CD14-positive monocyte (primary cell): Measurements from ENCODE around the gene GRM4. TPM values are rescaled to one million over a fixed set of nuclear protein-coding genes. Genes with fewer than 3 reads are reported as not detected.

Experiments
- DNase-seq, 3 donors: peaks; one replicate each; pipeline ENCODE4 v3.0.0-alpha.2; 2011 to 2022
- H2AFZ ChIP-seq: 2 replicates; pipeline ENCODE4 v1.6.0; 2012; ENCODE audit warnings: mild to moderate bottlenecking, low read depth, low read length, inconsistent platforms; ENCODE audit not compliant: insufficient read depth, poor library complexity, severe bottlenecking
- H3K27ac ChIP-seq, 2 donors: 1 replicate in 1 of 2; 2 replicates in 1 of 2; pipeline ENCODE4 v1.5.1; 2012 to 2013; ENCODE audit warnings: low read length in 2 of 2, control low read depth in 1 of 2, inconsistent platforms in 1 of 2, low read depth in 1 of 2, mild to moderate bottlenecking in 1 of 2
- H3K27me3 ChIP-seq, 2 donors: one replicate each; pipeline versions ENCODE4 v1.6.0 to v1.6.1; 2011 to 2013; ENCODE audit warnings: low read length in 2 of 2; ENCODE audit not compliant: control insufficient read depth in 2 of 2, insufficient read depth in 2 of 2
- H3K36me3 ChIP-seq, 2 donors: replicated peaks in 1 of 2; 1 replicate in 1 of 2; 2 replicates in 1 of 2; pipeline versions ENCODE4 v1.5.1 to v1.6.1; 2012 to 2013; ENCODE audit warnings: low read length in 2 of 2, control low read depth in 1 of 2, inconsistent platforms in 1 of 2, mild to moderate bottlenecking in 1 of 2; ENCODE audit not compliant: insufficient read depth in 2 of 2, control insufficient read depth in 1 of 2
- H3K4me1 ChIP-seq, 2 donors: 1 replicate in 1 of 2; 2 replicates in 1 of 2; pipeline versions ENCODE4 v1.5.1 to v1.6.1; 2012 to 2013; ENCODE audit warnings: low read length in 2 of 2, control low read depth in 1 of 2, inconsistent platforms in 1 of 2, mild to moderate bottlenecking in 1 of 2, moderate library complexity in 1 of 2; ENCODE audit not compliant: insufficient read depth in 2 of 2, control insufficient read depth in 1 of 2
- H3K4me2 ChIP-seq: replicated peaks from 2 replicates; pipeline ENCODE3; 2012; ENCODE audit warnings: low read length, moderate library complexity, mild to moderate bottlenecking; ENCODE audit not compliant: poor library complexity, severe bottlenecking; ENCODE audit errors: extremely low read depth
- H3K4me3 ChIP-seq, 3 experiments: fragments of 200-600 bp in 1 of 3; sonication (generic) in 1 of 3; replicated peaks in 1 of 3; 1 replicate in 2 of 3; 2 replicates in 1 of 3; pipeline ENCODE4 v1.5.1; 2011 to 2013; ENCODE audit warnings: low read length in 3 of 3, mild to moderate bottlenecking in 3 of 3, control low read depth in 2 of 3, low read depth in 2 of 3, inconsistent platforms in 1 of 3, moderate library complexity in 1 of 3
- H3K79me2 ChIP-seq: 2 replicates; pipeline ENCODE4 v1.6.0; 2012; ENCODE audit warnings: mild to moderate bottlenecking, control low read depth, inconsistent platforms, low read length, moderate library complexity; ENCODE audit not compliant: insufficient read depth
- H3K9ac ChIP-seq: 2 replicates; pipeline ENCODE4 v1.6.0; 2017; ENCODE audit warnings: low read length, mild to moderate bottlenecking; ENCODE audit not compliant: insufficient read depth, poor library complexity, severe bottlenecking
- H3K9me3 ChIP-seq, 2 donors: replicated peaks in 1 of 2; 1 replicate in 1 of 2; 2 replicates in 1 of 2; pipeline versions ENCODE4 v1.5.1 to v1.6.1; 2012 to 2013; ENCODE audit warnings: low read length in 2 of 2, control low read depth in 1 of 2; ENCODE audit not compliant: control insufficient read depth in 1 of 2, insufficient read depth in 1 of 2
- H4K20me1 ChIP-seq: 2 replicates; pipeline ENCODE4 v1.6.0; 2012; ENCODE audit warnings: mild to moderate bottlenecking, low read length, control low read depth, moderate library complexity; ENCODE audit not compliant: insufficient read depth
- H3K27ac Mint-ChIP-seq, 7 donors: one replicate each; pipeline ENCODE4 v1.8.0; 2020; ENCODE audit warnings: mild to moderate bottlenecking in 7 of 7, mixed read lengths in 7 of 7, moderate library complexity in 6 of 7, inconsistent platforms in 2 of 7
- H3K27me3 Mint-ChIP-seq, 3 donors: one replicate each; pipeline ENCODE4 v1.8.0; 2021 to 2022; ENCODE audit warnings: low read depth in 3 of 3, mild to moderate bottlenecking in 3 of 3, mixed read lengths in 3 of 3, moderate library complexity in 3 of 3, inconsistent platforms in 1 of 3
- H3K36me3 Mint-ChIP-seq, 2 donors: one replicate each; pipeline ENCODE4 v1.8.0; 2020; ENCODE audit warnings: mixed read lengths in 2 of 2, inconsistent platforms in 1 of 2, mild to moderate bottlenecking in 1 of 2
- H3K4me1 Mint-ChIP-seq: one replicate; pipeline ENCODE4 v1.8.0; 2020; ENCODE audit warnings: mild to moderate bottlenecking, mixed read lengths
- H3K4me3 Mint-ChIP-seq, 2 donors: one replicate each; pipeline ENCODE4 v1.8.0; 2020; ENCODE audit warnings: mild to moderate bottlenecking in 2 of 2, mixed read lengths in 2 of 2, moderate library complexity in 1 of 2
- H3K9me3 Mint-ChIP-seq, 7 donors: one replicate each; pipeline ENCODE4 v1.8.0; 2020 to 2022; ENCODE audit warnings: mixed read lengths in 7 of 7, mild to moderate bottlenecking in 6 of 7, moderate library complexity in 6 of 7, inconsistent platforms in 2 of 7
- WGBS: methylation state at CpG from one replicate; pipeline ENCODE4 v1.1.5; 2013; ENCODE audit warnings: missing lambda C conversion rate; ENCODE audit not compliant: insufficient coverage; 5-methylcytosine and 5-hydroxymethylcytosine counted together
- intact Hi-C, 2 donors: fragments of 100-400 bp; cut with micrococcal nuclease; formaldehyde crosslinking; loops; one replicate each; pipeline versions ENCODE4 v1.15.0 to v1.15.1; 2023
- polyA plus RNA-seq, 3 donors: library from polyadenylated mRNA; depleted of rRNA in 1 of 3; unstranded in 2 of 3; stranded (reverse) in 1 of 3; fragments of 300-500 nt in 2 of 3; fragments of >200 nt in 1 of 3; fragmentation: Illumina TruSeq in 2 of 3; gene quantifications; 1 replicate in 2 of 3; 2 replicates in 1 of 3; pipeline ENCODE4 v1.2.3, GENCODE V29; 2012 to 2021
- TF ChIP-seq, protein P1 (sequence below): fragments of 200-600 bp; IDR thresholded peaks from one replicate; pipeline ENCODE4 v1.8.0; 2022; ENCODE audit warnings: antibody characterized with exemption, mild to moderate bottlenecking

Gene GRM4
- polyA plus RNA-seq, 3 donors = not detected

DNA sequence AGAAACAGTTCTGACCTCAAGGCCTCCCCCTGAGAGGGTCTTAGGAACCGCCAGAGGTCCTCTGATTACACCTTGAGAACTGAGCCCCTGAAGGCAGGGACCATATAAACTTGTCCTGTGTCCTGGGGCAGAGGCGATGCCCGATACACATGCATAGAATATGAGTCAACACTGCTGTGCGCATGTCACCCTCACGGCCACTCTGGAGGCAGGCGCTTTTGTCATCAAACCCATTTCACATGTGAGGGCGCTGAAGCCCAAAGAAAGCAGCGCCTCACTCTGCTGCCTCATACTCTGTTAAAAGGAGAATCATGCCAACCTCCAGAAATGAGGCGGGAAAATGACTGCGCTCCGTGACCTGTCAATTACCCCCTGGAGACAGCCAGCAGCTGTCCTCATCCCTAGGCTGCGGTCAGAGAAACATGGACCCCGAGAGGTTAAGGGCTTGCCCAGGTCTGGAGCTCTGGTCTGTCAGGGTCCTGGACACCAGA, 158.3 kb downstream of the GRM4 start:
- H3K79me2 ChIP-seq = no peaks in the 10 kb centered on the region
- Mint-ChIP-seq H3K4me1 (peaks cover 8% of the 10 kb centered on the region), H3K36me3 (no peaks in the 10 kb centered on the region), H3K9me3 (peaks cover 0 to 5% (median 2%) of the 10 kb centered on the region in 7 donors), H3K27me3 (peaks cover 3 to 7% (median 6%) of the 10 kb centered on the region in 3 donors), H3K27ac (no peak overlapping the region), H3K4me3 (no peak overlapping the region)
- H3K27me3 ChIP-seq = no peaks in the 10 kb centered on the region
- no peak overlapping the region for H3K27ac ChIP-seq
- intact Hi-C loops = no loop called here
- no peaks in the 10 kb centered on the region for H3K9me3 ChIP-seq
- H4K20me1 ChIP-seq = no peaks in the 10 kb centered on the region
- WGBS = 92% methylated on average over 13 of the region's 13 CpGs
- no peak overlapping the region for H3K9ac ChIP-seq
- peaks cover 6 to 8% of the 10 kb centered on the region in 2 donors for H3K4me1 ChIP-seq
- DNase-seq = no peak
- H2AFZ ChIP-seq = no peak overlapping the region
- TF ChIP-seq, protein P1, sequence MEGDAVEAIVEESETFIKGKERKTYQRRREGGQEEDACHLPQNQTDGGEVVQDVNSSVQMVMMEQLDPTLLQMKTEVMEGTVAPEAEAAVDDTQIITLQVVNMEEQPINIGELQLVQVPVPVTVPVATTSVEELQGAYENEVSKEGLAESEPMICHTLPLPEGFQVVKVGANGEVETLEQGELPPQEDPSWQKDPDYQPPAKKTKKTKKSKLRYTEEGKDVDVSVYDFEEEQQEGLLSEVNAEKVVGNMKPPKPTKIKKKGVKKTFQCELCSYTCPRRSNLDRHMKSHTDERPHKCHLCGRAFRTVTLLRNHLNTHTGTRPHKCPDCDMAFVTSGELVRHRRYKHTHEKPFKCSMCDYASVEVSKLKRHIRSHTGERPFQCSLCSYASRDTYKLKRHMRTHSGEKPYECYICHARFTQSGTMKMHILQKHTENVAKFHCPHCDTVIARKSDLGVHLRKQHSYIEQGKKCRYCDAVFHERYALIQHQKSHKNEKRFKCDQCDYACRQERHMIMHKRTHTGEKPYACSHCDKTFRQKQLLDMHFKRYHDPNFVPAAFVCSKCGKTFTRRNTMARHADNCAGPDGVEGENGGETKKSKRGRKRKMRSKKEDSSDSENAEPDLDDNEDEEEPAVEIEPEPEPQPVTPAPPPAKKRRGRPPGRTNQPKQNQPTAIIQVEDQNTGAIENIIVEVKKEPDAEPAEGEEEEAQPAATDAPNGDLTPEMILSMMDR = no peak
- H3K36me3 ChIP-seq = no peaks in the 10 kb centered on the region
- H3K4me3 ChIP-seq = no peak overlapping the region
- H3K4me2 ChIP-seq = no peak overlapping the region

GRCh38 chr6:33985947-33986346, 159.9 kb downstream of the GRM4 start:
- Histone ChIP-seq H3K9me3 (no peaks in the 10 kb centered on the region), H3K36me3 (no peaks in the 10 kb centered on the region), H3K4me2 (no peak overlapping the region), H2AFZ (no peak overlapping the region), H3K4me3 (no peak overlapping the region), H3K27me3 (no peaks in the 10 kb centered on the region), H4K20me1 (no peaks in the 10 kb centered on the region), H3K79me2 (no peaks in the 10 kb centered on the region), H3K9ac (no peak overlapping the region), H3K4me1 (peaks cover 9 to 12% of the 10 kb centered on the region in 2 donors), H3K27ac (no peak overlapping the region)
- Mint-ChIP-seq H3K36me3 (no peaks in the 10 kb centered on the region), H3K9me3 (peaks cover 0 to 9% (median 2%) of the 10 kb centered on the region in 7 donors), H3K27ac (no peak overlapping the region), H3K4me1 (peaks cover 11% of the 10 kb centered on the region), H3K27me3 (peaks cover under 1 to 5% (median 5%) of the 10 kb centered on the region in 3 donors), H3K4me3 (no peak overlapping the region)
- WGBS = no CpG with 5 or more reads among the region's 1 CpG
- TF ChIP-seq, protein P1 = no peak
- intact Hi-C loops = no loop called here
- no peak for DNase-seq
